ENCODE results near the gene ZCRB1. TPM values are rescaled to one million over a fixed set of nuclear protein-coding genes. Genes with fewer than 3 reads are reported as not detected.
A peak's percentile ranks its signal among the peaks of the same experiment; 100 is the strongest.

Gene ZCRB1
- total RNA-seq, 1 experiment from 2014 or later = 62.0 TPM

GRCh38 chr12:42309996-42310395 lies 15.9 kb downstream of the ZCRB1 start:
- Histone ChIP-seq H3K4me1 (replicated peaks) (no peaks in the 10 kb centered on the region), H3K36me3 (peaks cover 17% of the 10 kb centered on the region), H3K27me3 (replicated peaks) (no peaks in the 10 kb centered on the region), H3K9me3 (replicated peaks) (no peaks in the 10 kb centered on the region), H3K27ac (no peak overlapping the region), H3K4me3 (no peak overlapping the region)
- DNase-seq (ENCODE audit: low read depth in 1 of 2, low spot score in 2 of 2) = no peak

DNA sequence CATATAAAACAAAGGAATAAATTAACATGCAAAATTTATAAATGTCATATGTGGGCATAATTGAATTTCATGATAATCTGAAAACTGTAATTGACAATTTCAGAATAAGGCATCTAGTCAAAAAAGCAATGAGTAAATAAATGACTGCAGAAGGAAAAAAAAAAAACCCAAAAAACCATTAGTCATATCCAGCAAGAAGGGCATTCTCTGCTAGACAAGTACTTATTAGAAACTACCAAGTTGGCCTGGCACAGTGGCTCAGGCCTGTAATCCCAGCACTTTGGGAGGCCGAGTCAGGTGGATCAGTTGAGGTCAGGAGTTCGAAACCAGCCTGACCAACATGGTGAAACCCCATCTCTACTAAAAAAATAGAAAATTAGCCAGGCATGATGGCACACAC lies 17.5 kb downstream of the ZCRB1 start:
- Histone ChIP-seq H3K4me1 (replicated peaks) (no peaks in the 10 kb centered on the region), H3K36me3 (peaks cover 9% of the 10 kb centered on the region; the same call in 1 of the 2 replicates), H3K4me3 (no peak overlapping the region), H3K27me3 (replicated peaks) (no peaks in the 10 kb centered on the region), H3K9me3 (replicated peaks) (no peaks in the 10 kb centered on the region), H3K27ac (no peak overlapping the region)
- no peak for DNase-seq (ENCODE audit: low read depth in 1 of 2, low spot score in 2 of 2)

- Histone ChIP-seq H3K27ac (no peak overlapping the region), H3K27me3 (replicated peaks) (no peaks in the 10 kb centered on the region), H3K4me1 (replicated peaks) (no peaks in the 10 kb centered on the region), H3K9me3 (replicated peaks) (no peaks in the 10 kb centered on the region), H3K36me3 (no peaks in the 10 kb centered on the region), H3K4me3 (no peak overlapping the region)
- no peak for DNase-seq (ENCODE audit: low read depth in 1 of 2, low spot score in 2 of 2)
These were observed 19.6 kb downstream of the ZCRB1 start for GRCh38 chr12:42306297-42306696.

DNA sequence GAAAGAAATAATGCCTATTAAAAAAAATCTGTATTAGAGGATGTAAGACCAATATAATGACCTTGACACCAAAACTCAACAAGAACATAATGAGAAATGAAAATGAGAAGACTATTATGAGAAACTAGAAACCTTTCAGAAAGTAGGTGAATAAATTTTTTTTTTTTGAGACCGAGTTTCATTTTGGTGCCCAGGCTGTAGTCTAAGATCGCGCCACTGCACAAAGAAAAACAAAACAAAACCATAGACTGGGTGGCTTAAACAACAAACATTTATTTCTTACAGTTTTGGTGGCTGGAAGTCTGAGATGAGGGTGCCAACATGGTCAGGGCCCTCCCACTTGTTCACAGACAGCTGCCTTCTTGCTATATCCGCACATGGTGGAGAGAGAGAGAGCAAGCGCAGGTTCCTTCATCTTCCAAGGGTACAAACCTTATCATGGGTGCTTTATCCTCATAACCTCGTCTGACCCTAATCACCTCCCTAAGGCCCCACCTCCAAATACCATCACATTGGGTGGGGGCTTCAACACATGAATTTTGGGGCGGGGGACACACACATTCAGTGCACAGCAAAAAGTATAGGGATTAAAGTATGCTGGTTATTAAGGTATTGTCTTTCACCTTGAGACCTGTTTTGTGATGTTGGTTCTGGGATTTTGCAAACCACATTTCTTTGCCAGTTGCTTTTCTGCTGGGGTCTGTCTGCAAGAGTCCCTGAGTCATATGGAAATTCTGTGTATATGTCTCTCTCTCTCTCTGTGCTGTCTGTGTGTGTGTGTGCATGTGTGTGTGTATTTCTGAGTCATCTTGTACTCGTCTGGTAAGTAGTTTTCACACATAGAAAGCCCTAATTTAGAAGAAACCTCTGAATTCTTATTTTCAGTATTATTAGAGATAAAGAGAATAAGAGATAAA lies 26.2 kb downstream of the ZCRB1 start:
- Histone ChIP-seq H3K4me3 (no peak overlapping the region), H3K9me3 (replicated peaks) (no peaks in the 10 kb centered on the region), H3K27ac (no peak overlapping the region), H3K27me3 (replicated peaks) (no peaks in the 10 kb centered on the region), H3K4me1 (replicated peaks) (no peaks in the 10 kb centered on the region), H3K36me3 (no peaks in the 10 kb centered on the region)
- peak in 1 of 2 experiments; percentile 2 for DNase-seq (ENCODE audit: low read depth in 1 of 2, low spot score in 2 of 2)

DNA sequence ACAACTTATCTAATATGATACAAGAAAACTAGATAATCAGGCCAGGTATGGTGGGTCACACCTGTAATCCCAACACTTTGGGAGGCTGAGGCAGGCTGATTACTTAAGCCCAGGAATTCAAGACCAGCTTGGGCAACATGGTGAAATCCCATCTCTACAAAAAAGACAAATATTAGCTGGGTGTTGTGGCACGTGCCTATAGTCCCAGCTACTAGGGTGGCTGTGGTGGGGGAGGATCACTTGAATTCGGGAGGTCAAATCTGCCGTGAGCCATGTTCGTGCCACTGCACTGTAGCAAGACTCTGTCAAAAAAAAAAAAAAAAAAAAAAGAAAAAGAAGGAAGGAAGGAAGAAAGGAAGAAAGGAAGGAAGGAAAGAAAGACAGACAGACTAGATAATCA lies 27.0 kb downstream of the ZCRB1 start:
- H3K9me3 ChIP-seq (replicated peaks) = no peaks in the 10 kb centered on the region
- no peaks in the 10 kb centered on the region for H3K4me1 ChIP-seq (replicated peaks)
- H3K27ac ChIP-seq = no peak overlapping the region
- H3K4me3 ChIP-seq = no peak overlapping the region
- no peak for DNase-seq (ENCODE audit: low read depth in 1 of 2, low spot score in 2 of 2)
- no peaks in the 10 kb centered on the region for H3K36me3 ChIP-seq
- no peaks in the 10 kb centered on the region for H3K27me3 ChIP-seq (replicated peaks)

DNA sequence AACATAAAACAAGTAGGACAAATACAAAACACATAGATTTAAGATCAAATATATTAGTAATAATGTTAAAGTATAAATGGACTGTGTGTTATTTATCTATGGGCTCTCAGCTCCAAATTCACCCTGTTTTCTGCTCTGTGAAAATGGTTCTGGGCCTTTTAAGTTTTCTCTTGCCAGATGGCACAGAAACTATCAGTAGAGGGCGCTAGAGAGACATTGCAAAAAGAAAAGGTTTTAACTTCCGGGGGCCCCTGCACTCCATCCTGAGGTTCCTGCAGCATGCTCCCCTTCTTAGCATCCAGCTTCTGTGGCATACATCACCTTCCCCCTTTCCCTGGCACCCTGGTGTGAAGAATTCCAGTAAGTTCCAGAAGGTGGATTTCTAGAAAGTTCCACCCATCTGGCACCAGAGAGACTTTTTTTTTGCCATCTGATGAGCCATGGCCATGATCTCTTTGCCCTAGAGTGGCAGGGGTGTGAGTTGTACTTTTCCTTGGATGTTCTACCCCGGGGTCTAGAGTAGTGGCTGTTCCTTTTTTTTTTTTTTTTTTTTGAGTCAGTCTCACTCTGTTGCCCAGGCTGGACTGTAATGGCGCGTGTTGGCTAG lies 29.3 kb downstream of the ZCRB1 start:
- Histone ChIP-seq H3K9me3 (replicated peaks) (no peaks in the 10 kb centered on the region), H3K36me3 (no peaks in the 10 kb centered on the region), H3K4me3 (no peak overlapping the region), H3K27me3 (replicated peaks) (no peaks in the 10 kb centered on the region), H3K4me1 (replicated peaks) (no peaks in the 10 kb centered on the region), H3K27ac (no peak overlapping the region)
- DNase-seq (ENCODE audit: low read depth in 1 of 2, low spot score in 2 of 2) = no peak

DNA sequence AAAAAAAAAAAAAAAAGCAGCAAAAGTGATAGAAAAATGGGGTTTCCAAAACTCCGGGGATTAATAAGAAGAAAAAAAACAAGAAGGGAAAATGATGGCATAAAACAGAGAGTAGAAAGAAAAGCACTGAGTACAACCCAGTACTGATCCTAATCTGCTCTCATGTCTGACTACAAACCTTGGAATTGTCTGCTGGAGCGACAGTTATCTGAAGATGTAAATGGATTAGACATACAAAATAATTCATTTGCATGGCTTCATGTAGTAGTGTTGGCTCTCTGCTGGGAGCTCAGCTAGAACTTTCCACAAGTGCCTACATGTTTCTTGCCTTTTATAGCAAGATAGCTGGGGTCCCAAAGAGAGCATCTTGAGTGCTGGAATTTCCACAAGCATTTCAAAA lies 34.2 kb downstream of the ZCRB1 start:
- Histone ChIP-seq H3K9me3 (replicated peaks) (no peaks in the 10 kb centered on the region), H3K36me3 (no peaks in the 10 kb centered on the region), H3K27me3 (replicated peaks) (no peaks in the 10 kb centered on the region), H3K27ac (no peak overlapping the region), H3K4me1 (replicated peaks) (no peaks in the 10 kb centered on the region), H3K4me3 (no peak overlapping the region)
- no peak for DNase-seq (ENCODE audit: low read depth in 1 of 2, low spot score in 2 of 2)

GRCh38 chr12:42288544-42288943 lies 37.4 kb downstream of the ZCRB1 start:
- Histone ChIP-seq H3K27me3 (replicated peaks) (no peaks in the 10 kb centered on the region), H3K36me3 (no peaks in the 10 kb centered on the region), H3K4me1 (replicated peaks) (no peaks in the 10 kb centered on the region), H3K9me3 (replicated peaks) (no peaks in the 10 kb centered on the region), H3K27ac (no peak overlapping the region), H3K4me3 (no peak overlapping the region)
- no peak for DNase-seq (ENCODE audit: low read depth in 1 of 2, low spot score in 2 of 2)

DNA sequence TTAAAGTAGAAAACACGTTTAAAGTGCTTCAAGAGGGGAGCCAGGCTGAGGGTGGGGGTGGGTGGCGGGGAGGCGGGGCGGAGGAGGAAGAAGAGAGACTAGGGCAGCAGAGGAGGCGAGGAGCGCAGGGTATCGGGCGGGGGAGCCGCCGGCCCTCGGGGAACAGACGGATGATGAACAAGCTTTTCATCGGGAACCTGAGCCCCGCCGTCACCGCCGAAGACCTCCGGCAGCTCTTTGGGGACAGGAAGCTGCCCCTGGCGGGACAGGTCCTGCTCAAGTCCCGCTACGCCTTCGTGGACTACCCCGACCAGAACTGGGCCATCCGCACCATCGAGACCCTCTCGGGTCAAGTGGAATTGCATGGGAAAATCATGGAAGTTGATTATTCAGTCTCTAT lies 39.2 kb downstream of the ZCRB1 start:
- no peaks in the 10 kb centered on the region for H3K27me3 ChIP-seq (replicated peaks)
- DNase-seq (ENCODE audit: low read depth in 1 of 2, low spot score in 2 of 2) = no peak
- H3K4me1 ChIP-seq (replicated peaks) = no peaks in the 10 kb centered on the region
- H3K9me3 ChIP-seq (replicated peaks) = no peaks in the 10 kb centered on the region
- H3K27ac ChIP-seq = no peak overlapping the region
- H3K4me3 ChIP-seq = no peak overlapping the region
- no peaks in the 10 kb centered on the region for H3K36me3 ChIP-seq

- DNase-seq (ENCODE audit: low read depth in 1 of 2, low spot score in 2 of 2) = no peak
- H3K4me3 ChIP-seq = no peak overlapping the region
- H3K27ac ChIP-seq = no peak overlapping the region
- H3K36me3 ChIP-seq = no peaks in the 10 kb centered on the region
- H3K4me1 ChIP-seq (replicated peaks) = no peaks in the 10 kb centered on the region
- H3K27me3 ChIP-seq (replicated peaks) = no peaks in the 10 kb centered on the region
- H3K9me3 ChIP-seq (replicated peaks) = no peaks in the 10 kb centered on the region
These were observed 40.5 kb downstream of the ZCRB1 start for GRCh38 chr12:42285431-42285830.

DNA sequence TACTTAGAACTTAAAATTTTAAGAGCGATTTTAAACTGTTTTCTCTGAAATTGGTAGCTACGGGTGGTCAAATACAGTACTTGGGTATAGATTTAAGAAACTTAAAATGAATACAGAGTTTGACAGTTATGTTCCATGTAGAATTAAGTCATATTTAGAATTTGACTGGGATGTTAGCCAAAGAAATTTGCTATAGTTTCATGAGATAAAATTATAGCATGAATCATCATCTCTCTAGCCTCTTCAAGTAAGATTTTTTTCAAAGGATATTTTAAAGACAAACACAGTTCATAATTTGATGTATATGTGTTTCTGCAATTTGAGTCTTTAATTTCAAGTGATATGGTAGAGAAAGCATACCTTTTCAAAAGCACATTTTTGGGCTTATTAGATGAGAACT lies 41.0 kb downstream of the ZCRB1 start:
- no peak overlapping the region for H3K27ac ChIP-seq
- no peak for DNase-seq (ENCODE audit: low read depth in 1 of 2, low spot score in 2 of 2)

GRCh38 chr12:42284157-42284556 lies 41.7 kb downstream of the ZCRB1 start:
- Histone ChIP-seq H3K4me1 (replicated peaks) (no peaks in the 10 kb centered on the region), H3K36me3 (no peaks in the 10 kb centered on the region), H3K9me3 (replicated peaks) (no peaks in the 10 kb centered on the region), H3K27ac (no peak overlapping the region), H3K27me3 (replicated peaks) (no peaks in the 10 kb centered on the region), H3K4me3 (no peak overlapping the region)
- no peak for DNase-seq (ENCODE audit: low read depth in 1 of 2, low spot score in 2 of 2)

More for the DNA sequence above, 41.0 kb downstream of the ZCRB1 start:
- Histone ChIP-seq H3K27me3 (replicated peaks) (no peaks in the 10 kb centered on the region), H3K9me3 (replicated peaks) (no peaks in the 10 kb centered on the region), H3K4me3 (no peak overlapping the region), H3K4me1 (replicated peaks) (no peaks in the 10 kb centered on the region), H3K36me3 (no peaks in the 10 kb centered on the region)

GRCh38 chr12:42283739-42284138 lies 42.2 kb downstream of the ZCRB1 start:
- DNase-seq (ENCODE audit: low read depth in 1 of 2, low spot score in 2 of 2) = no peak
- no peaks in the 10 kb centered on the region for H3K4me1 ChIP-seq (replicated peaks)
- H3K36me3 ChIP-seq = no peaks in the 10 kb centered on the region
- H3K27ac ChIP-seq = no peak overlapping the region
- no peak overlapping the region for H3K4me3 ChIP-seq
- no peaks in the 10 kb centered on the region for H3K27me3 ChIP-seq (replicated peaks)
- H3K9me3 ChIP-seq (replicated peaks) = no peaks in the 10 kb centered on the region

DNA sequence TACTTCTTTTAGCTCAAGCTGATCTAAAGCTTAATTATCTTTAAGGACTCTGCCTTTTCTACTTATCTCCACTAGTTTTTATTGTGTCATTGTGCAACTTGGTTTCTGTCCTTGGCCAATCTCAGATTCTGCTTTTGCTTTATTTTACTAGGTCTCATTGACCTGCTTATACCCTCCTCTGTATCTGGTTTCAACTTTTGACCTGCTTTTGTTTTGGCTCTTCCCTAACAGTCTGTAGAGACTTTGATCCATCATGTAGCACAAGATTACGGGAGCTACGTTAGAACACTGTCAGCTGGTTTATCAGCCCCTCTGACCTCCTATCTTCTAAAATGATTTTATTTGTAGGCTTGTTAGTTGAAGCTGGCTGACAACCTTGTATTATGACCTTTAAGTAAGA lies 43.6 kb downstream of the ZCRB1 start:
- Histone ChIP-seq H3K4me3 (no peak overlapping the region), H3K36me3 (no peaks in the 10 kb centered on the region), H3K27ac (no peak overlapping the region), H3K4me1 (replicated peaks) (no peaks in the 10 kb centered on the region), H3K27me3 (replicated peaks) (no peaks in the 10 kb centered on the region), H3K9me3 (replicated peaks) (no peaks in the 10 kb centered on the region)
- no peak for DNase-seq (ENCODE audit: low read depth in 1 of 2, low spot score in 2 of 2)
